A549 (cell line): ENCODE results near the gene KRT76. TPM values are rescaled to one million over a fixed set of nuclear protein-coding genes. Genes with fewer than 3 reads are reported as not detected.

ENCODE experiments used
- ATAC-seq, 2 experiments: fragments of 200-7000 bp in 1 of 2; fragments of >200 bp in 1 of 2; cut with Nextera tagmentation in 1 of 2; cut with Tn5 transposase in 1 of 2; 3 replicates each; pipeline versions ENCODE4 v1.8.0 to v1.9.1; 2018 to 2020; ENCODE audit warnings: mild to moderate bottlenecking in 1 of 2, moderate library complexity in 1 of 2
- CTCF ChIA-PET: fragments of 300-600 bp; sonication (Branson Sonifier 250); formaldehyde crosslinking; extraction: SDS; loops from one replicate; lab custom pipeline; 2021; ENCODE audit warnings: antibody characterized with exemption, inconsistent platforms; lab: Yijun Ruan, JAX
- POLR2A ChIA-PET: fragments of 350-600 bp; formaldehyde crosslinking; extraction: SDS; loops from one replicate; lab custom pipeline; 2021; ENCODE audit warnings: antibody characterized with exemption, inconsistent platforms; lab: Yijun Ruan, JAX
- DNase-seq, 2 experiments: peaks; one replicate each; pipeline versions ENCODE4 v3.0.0 to v3.0.0-alpha.2; 2011 to 2016; ENCODE audit warnings: low read depth in 1 of 2, low spot score in 1 of 2
- FAIRE-seq: peaks from 2 replicates; lab custom pipeline; 2011; peaks lifted over from hg19 to GRCh38; lab: Jason Lieb, UNC
- H3K27ac ChIP-seq, 2 experiments: fragments of >200 bp; sonication (Bioruptor Twin); formaldehyde crosslinking; 3 replicates each; pipeline ENCODE4 v1.5.1; 2016 to 2017
- H3K4me1 ChIP-seq: fragments of >200 bp; sonication (Bioruptor Twin); formaldehyde crosslinking; 3 replicates; pipeline ENCODE4 v1.6.1; 2016
- H3K4me2 ChIP-seq: fragments of >200 bp; sonication (Bioruptor Twin); formaldehyde crosslinking; 3 replicates; pipeline ENCODE4 v1.6.1; 2016
- H3K4me3 ChIP-seq: fragments of >200 bp; sonication (Bioruptor Twin); formaldehyde crosslinking; 3 replicates; pipeline ENCODE4 v1.5.1; 2016
- H3K9me3 ChIP-seq: fragments of >200 bp; sonication (Bioruptor Twin); formaldehyde crosslinking; 3 replicates; pipeline ENCODE4 v1.6.1; 2016
- ATOH8 ChIP-seq: fragments of 250-450 bp; sonication (Bioruptor Pico); IDR thresholded peaks from 2 replicates; pipeline ENCODE4 v1.5.0; 2020; ENCODE audit warnings: low read depth, mild to moderate bottlenecking, moderate library complexity
- CBX8 ChIP-seq: fragments of 200-600 bp; sonication (generic); IDR thresholded peaks from 2 replicates; pipeline ENCODE4 v1.6.1; 2016
- CEBPB ChIP-seq, 2 experiments: fragments of >200 bp in 1 of 2; sonication (Bioruptor Twin) in 1 of 2; formaldehyde crosslinking in 1 of 2; IDR thresholded peaks; 2 replicates each; pipeline ENCODE4 v1.6.1; 2012 to 2016
- CHD4 ChIP-seq: fragments of 200-600 bp; sonication (generic); IDR thresholded peaks from 2 replicates; pipeline ENCODE4 v1.6.1; 2016; ENCODE audit warnings: antibody characterized with exemption, mild to moderate bottlenecking, borderline replicate concordance
- E2F6 ChIP-seq: IDR thresholded peaks from 2 replicates; pipeline ENCODE4 v1.6.1; 2012; ENCODE audit warnings: low read depth, borderline replicate concordance
- ELK1 ChIP-seq: fragments of 150-350 bp; IDR thresholded peaks from 2 replicates; pipeline ENCODE4 v1.6.1; 2014; ENCODE audit warnings: low read depth, mild to moderate bottlenecking, low read length
- EP300 ChIP-seq, 2 experiments: fragments of >200 bp; sonication (Bioruptor Twin); formaldehyde crosslinking; IDR thresholded peaks; 2 replicates in 1 of 2; 3 replicates in 1 of 2; pipeline ENCODE4 v1.6.1; 2016 to 2017
- FOSL2 ChIP-seq, 2 experiments: fragments of 450-650 bp in 1 of 2; fragments of >200 bp in 1 of 2; sonication (Bioruptor Twin) in 1 of 2; formaldehyde crosslinking; IDR thresholded peaks; 2 replicates each; pipeline versions ENCODE4 v1.5.0 to v1.6.1; 2016 to 2020; ENCODE audit warnings: mild to moderate bottlenecking in 1 of 2, moderate library complexity in 1 of 2
- GATA3 ChIP-seq: IDR thresholded peaks from 2 replicates; pipeline ENCODE4 v1.6.1; 2012; ENCODE audit warnings: borderline replicate concordance
- HEYL ChIP-seq: fragments of 250-450 bp; sonication (Bioruptor Pico); IDR thresholded peaks from 2 replicates; pipeline ENCODE4 v1.8.0; 2021; ENCODE audit warnings: mild to moderate bottlenecking, moderate library complexity
- HOXB5 ChIP-seq: fragments of 250-450 bp; sonication (Bioruptor Pico); IDR thresholded peaks from 2 replicates; pipeline ENCODE4 v1.5.0; 2020; ENCODE audit warnings: mild to moderate bottlenecking, moderate library complexity
- JUN ChIP-seq, 2 experiments: fragments of >200 bp; sonication (Bioruptor Twin); formaldehyde crosslinking; IDR thresholded peaks; 2 replicates in 1 of 2; 3 replicates in 1 of 2; pipeline ENCODE4 v1.6.1; 2016 to 2017
- MAZ ChIP-seq: fragments of 150-350 bp; IDR thresholded peaks from 2 replicates; pipeline ENCODE4 v1.6.1; 2014; ENCODE audit warnings: antibody characterized with exemption, low read depth, low read length, borderline replicate concordance
- MYC ChIP-seq: IDR thresholded peaks from 2 replicates; pipeline ENCODE4 v1.6.1; 2012; ENCODE audit warnings: mild to moderate bottlenecking, inconsistent platforms, low read length, improper control_type of control experiment, borderline replicate concordance
- NPAS2 ChIP-seq: fragments of 250-450 bp; sonication (Bioruptor Pico); IDR thresholded peaks from 2 replicates; pipeline ENCODE4 v1.8.0; 2022; ENCODE audit warnings: mild to moderate bottlenecking, moderate library complexity, borderline replicate concordance
- NR3C1 ChIP-seq: fragments of >200 bp; sonication (Bioruptor Twin); formaldehyde crosslinking; IDR thresholded peaks from 3 replicates; pipeline ENCODE4 v1.6.1; 2017
- PHF8 ChIP-seq: fragments of 200-600 bp; sonication (generic); IDR thresholded peaks from 2 replicates; pipeline ENCODE4 v1.6.1; 2016; ENCODE audit warnings: low read depth, mild to moderate bottlenecking, antibody characterized with exemption, moderate library complexity, borderline replicate concordance
- POLR2A ChIP-seq: IDR thresholded peaks from 2 replicates; pipeline ENCODE4 v1.6.1; 2012; ENCODE audit warnings: mild to moderate bottlenecking, low read length
- RFX5 ChIP-seq: fragments of 450-650 bp; IDR thresholded peaks from 2 replicates; pipeline ENCODE4 v1.7.1; 2014; ENCODE audit warnings: antibody characterized with exemption, mild to moderate bottlenecking, moderate library complexity
- SMC3 ChIP-seq: fragments of >200 bp; sonication (Bioruptor Twin); formaldehyde crosslinking; IDR thresholded peaks from 3 replicates; pipeline ENCODE4 v1.6.1; 2018; ENCODE audit warnings: inconsistent platforms
- USF2 ChIP-seq: fragments of 450-650 bp; IDR thresholded peaks from 2 replicates; pipeline ENCODE4 v1.6.1; 2014; ENCODE audit warnings: antibody characterized with exemption
- ZC3H11A ChIP-seq: fragments of 450-650 bp; IDR thresholded peaks from 2 replicates; pipeline ENCODE4 v1.6.1; 2014; ENCODE audit warnings: antibody characterized with exemption, mild to moderate bottlenecking
- WGBS: methylation state at CpG from one replicate; pipeline ENCODE4 v1.1.6; 2017; ENCODE audit errors: missing lambda C conversion rate; 5-methylcytosine and 5-hydroxymethylcytosine counted together
- polyA plus RNA-seq, 4 experiments: library from polyadenylated mRNA; depleted of rRNA in 3 of 4; stranded (reverse); fragments of >200 nt; fragmentation: RNase III in 1 of 4; extraction: RNeasy Plus Mini Kit Qiagen cat#74134 plus additional on column Dnase treatment in 1 of 4; gene quantifications; 2 replicates in 3 of 4; 3 replicates in 1 of 4; pipeline ENCODE4 v1.2.3, GENCODE V29; 2011 to 2017

The KRT76 gene
- polyA plus RNA-seq, 2 of the 4 experiments (the other 2 are of a cell fraction), result not detected

GRCh38 chr12:52768479-52769200, 8.5 kb downstream of the KRT76 start:
- POLR2A ChIA-PET, result no interaction called here
- Histone ChIP-seq H3K9me3 (no peaks in the 10 kb centered on the region), H3K4me2 (no peak overlapping the region), H3K27ac (no peak overlapping the region), H3K4me1 (no peaks in the 10 kb centered on the region), H3K4me3 (no peak overlapping the region)
- ATAC-seq (no peak), FAIRE-seq (no peak), DNase-seq (no peak)
- CTCF ChIA-PET, result interaction anchor here (0.9 to 2.0 kb wide), 5 partner anchors 11 to 187 kb away, joined by 3 to 13 read pairs (median 3); no protein-coding TSS in a partner anchor
- 84% methylated on average over 8 of the region's 10 CpGs for WGBS
- TF ChIP-seq JUN (IDR thresholded peaks at IDR 0.05), result no peak
- no peak for TF ChIP-seq SMC3
- TF ChIP-seq MYC, result no peak
- TF ChIP-seq NR3C1, result no peak
- no peak for TF ChIP-seq RFX5
- no peak for TF ChIP-seq NPAS2 (CRISPR knock-in tag)
- no peak for TF ChIP-seq PHF8
- TF ChIP-seq MAZ, result no peak
- no peak for TF ChIP-seq CBX8
- TF ChIP-seq GATA3, result no peak
- no peak for TF ChIP-seq E2F6
- no peak for TF ChIP-seq ELK1
- TF ChIP-seq USF2, result no peak
- TF ChIP-seq CEBPB (IDR thresholded peaks at IDR 0.05), result no peak
- TF ChIP-seq CHD4, result no peak
- TF ChIP-seq FOSL2 (IDR thresholded peaks at IDR 0.05), result no peak
- TF ChIP-seq FOSL2 (CRISPR knock-in tag; IDR thresholded peaks at IDR 0.05), result no peak
- no peak for TF ChIP-seq HOXB5
- TF ChIP-seq, all 56 proteins: peak for 0

GRCh38 chr12:52767427-52767826, 9.7 kb downstream of the KRT76 start:
- no peak for ATAC-seq
- FAIRE-seq, result no peak
- Histone ChIP-seq H3K4me3 (no peak overlapping the region), H3K27ac (no peak overlapping the region), H3K9me3 (no peaks in the 10 kb centered on the region), H3K4me2 (no peak overlapping the region), H3K4me1 (no peaks in the 10 kb centered on the region)
- ChIA-PET CTCF (no interaction called here), POLR2A (no interaction called here)
- DNase-seq, result no peak
- TF ChIP-seq ATOH8 (no peak), HEYL (CRISPR knock-in tag) (no peak), ZC3H11A (no peak), PHF8 (no peak), EP300 (IDR thresholded peaks at IDR 0.05) (no peak), CEBPB (IDR thresholded peaks at IDR 0.05) (no peak), POLR2A (no peak)
- 14% methylated on average over 3 of the region's 3 CpGs for WGBS
